Gastrocnemius medialis (tissue), 4 donors: Measurements from ENCODE around the gene IFITM5. TPM values are rescaled to one million over a fixed set of nuclear protein-coding genes. Genes with fewer than 3 reads are reported as not detected.
"Not testable (repeated sequence)": the region's sequence is repeated elsewhere in the genome, so short reads cannot be mapped to it uniquely, and the experiment has no call there.

Experiments
- ATAC-seq, 2 donors: fragments of 150-250 bp; one replicate each; pipeline ENCODE4 v1.9.1; 2016
- DNase-seq, 2 donors: peaks; one replicate each; pipeline ENCODE4 v3.0.0-alpha.2; 2019
- H3K27ac ChIP-seq, 4 donors: fragments of 200-600 bp; sonication (generic); 1 replicate in 1 of 4; 2 replicates in 3 of 4; pipeline ENCODE4 v1.5.1; 2016 to 2018; ENCODE audit warnings: mild to moderate bottlenecking in 2 of 4, moderate library complexity in 1 of 4
- H3K27me3 ChIP-seq, 3 donors: fragments of 200-600 bp; sonication (generic) in 2 of 3; 1 replicate in 1 of 3; 2 replicates in 2 of 3; pipeline versions ENCODE4 v1.5.1 to v1.6.0; 2016 to 2019; ENCODE audit warnings: mild to moderate bottlenecking in 1 of 3, moderate library complexity in 1 of 3
- H3K36me3 ChIP-seq, 2 donors: fragments of 200-600 bp; sonication (generic) in 1 of 2; one replicate each; pipeline ENCODE4 v1.5.1; 2017 to 2018
- H3K4me1 ChIP-seq, 2 donors: fragments of 200-600 bp; sonication (generic) in 1 of 2; one replicate each; pipeline ENCODE4 v1.5.1; 2016 to 2017; ENCODE audit warnings: mild to moderate bottlenecking in 2 of 2
- H3K4me3 ChIP-seq, 4 donors: fragments of 200-600 bp; sonication (generic) in 3 of 4; 1 replicate in 1 of 4; 2 replicates in 3 of 4; pipeline ENCODE4 v1.5.1; 2016 to 2019; ENCODE audit warnings: mild to moderate bottlenecking in 2 of 4
- H3K9me3 ChIP-seq, 3 donors: fragments of 200-600 bp; sonication (generic) in 2 of 3; 1 replicate in 1 of 3; 2 replicates in 2 of 3; pipeline ENCODE4 v1.5.1; 2016 to 2019
- POLR2A ChIP-seq, 2 donors: fragments of 450-650 bp; IDR thresholded peaks; one replicate each; pipeline ENCODE4 v1.6.1; 2017; ENCODE audit warnings: antibody characterized with exemption in 2 of 2, mild to moderate bottlenecking in 2 of 2, moderate library complexity in 2 of 2
- in situ Hi-C, 4 donors: fragments of 200-750 bp; cut with MboI; loops; one replicate each; pipeline versions ENCODE4 v1.15.0 to v1.8.0; 2017; ENCODE audit warnings: low sequenced_read_pairs in 4 of 4
- intact Hi-C: fragments of 100-400 bp; cut with DNase I; formaldehyde crosslinking; loops from one replicate; pipeline ENCODE4 v1.15.1; 2023; ENCODE audit warnings: low total_unique reads
- total RNA-seq, 4 donors: library from RNA; depleted of rRNA; stranded (reverse); fragments of >200 nt; gene quantifications; one replicate each; pipeline versions ENCODE4 v1.1.0 to v1.2.3, GENCODE V29; 2016
- TF ChIP-seq, protein P1 (sequence below), 5 experiments: fragments of 450-650 bp in 3 of 5; fragments of 200-600 bp in 2 of 5; sonication (generic) in 2 of 5; IDR thresholded peaks in 4 of 5; conservative IDR thresholded peaks in 1 of 5; 1 replicate in 4 of 5; 2 replicates in 1 of 5; pipeline ENCODE4 v1.5.1; 2016 to 2019; ENCODE audit warnings: antibody characterized with exemption in 5 of 5, mild to moderate bottlenecking in 3 of 5, moderate library complexity in 3 of 5

The IFITM5 gene
- total RNA-seq, 4 donors from 2014 or later = not detected

DNA sequence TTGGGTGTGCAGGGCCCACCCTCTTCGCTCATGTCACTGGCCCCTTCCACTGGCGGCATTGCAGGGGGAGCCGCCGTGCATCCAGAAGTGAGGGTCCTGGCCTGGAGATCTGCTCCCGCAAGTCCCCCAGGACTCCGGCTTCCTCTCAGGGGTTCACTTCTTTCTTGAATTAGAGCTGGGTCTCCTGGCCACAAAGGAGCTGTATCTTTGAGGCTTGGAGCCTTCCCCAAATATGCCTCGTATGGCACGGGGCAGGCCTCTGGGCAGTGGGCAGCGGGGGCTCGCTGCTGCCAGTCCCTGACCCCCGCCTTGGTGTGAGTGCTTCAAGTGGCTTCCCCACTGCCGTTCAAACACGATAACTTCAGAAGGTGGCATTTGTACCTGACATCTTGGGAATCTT is 28.7 kb upstream of the IFITM5 start:
- ATAC-seq (no peak), DNase-seq (no peak)
- Histone ChIP-seq H3K36me3 (no peaks in the 10 kb centered on the region), H3K27ac (peak overlapping the region; percentile 79 to 89 (median 84)), H3K27me3 (no peaks in the 10 kb centered on the region), H3K9me3 (no peaks in the 10 kb centered on the region), H3K4me1 (peaks cover 18 to 33% of the 10 kb centered on the region in 2 donors), H3K4me3 (no peak overlapping the region)
- TF ChIP-seq, protein P1, sequence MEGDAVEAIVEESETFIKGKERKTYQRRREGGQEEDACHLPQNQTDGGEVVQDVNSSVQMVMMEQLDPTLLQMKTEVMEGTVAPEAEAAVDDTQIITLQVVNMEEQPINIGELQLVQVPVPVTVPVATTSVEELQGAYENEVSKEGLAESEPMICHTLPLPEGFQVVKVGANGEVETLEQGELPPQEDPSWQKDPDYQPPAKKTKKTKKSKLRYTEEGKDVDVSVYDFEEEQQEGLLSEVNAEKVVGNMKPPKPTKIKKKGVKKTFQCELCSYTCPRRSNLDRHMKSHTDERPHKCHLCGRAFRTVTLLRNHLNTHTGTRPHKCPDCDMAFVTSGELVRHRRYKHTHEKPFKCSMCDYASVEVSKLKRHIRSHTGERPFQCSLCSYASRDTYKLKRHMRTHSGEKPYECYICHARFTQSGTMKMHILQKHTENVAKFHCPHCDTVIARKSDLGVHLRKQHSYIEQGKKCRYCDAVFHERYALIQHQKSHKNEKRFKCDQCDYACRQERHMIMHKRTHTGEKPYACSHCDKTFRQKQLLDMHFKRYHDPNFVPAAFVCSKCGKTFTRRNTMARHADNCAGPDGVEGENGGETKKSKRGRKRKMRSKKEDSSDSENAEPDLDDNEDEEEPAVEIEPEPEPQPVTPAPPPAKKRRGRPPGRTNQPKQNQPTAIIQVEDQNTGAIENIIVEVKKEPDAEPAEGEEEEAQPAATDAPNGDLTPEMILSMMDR (IDR thresholded peaks at IDR 0.05 in 4 of 5, conservative IDR thresholded peaks at IDR 0.05 in 1 of 5) = no peak
- no peak for TF ChIP-seq POLR2A (IDR thresholded peaks at IDR 0.05)
- in situ Hi-C loops = no loop called here
- intact Hi-C loops = no loop called here

DNA sequence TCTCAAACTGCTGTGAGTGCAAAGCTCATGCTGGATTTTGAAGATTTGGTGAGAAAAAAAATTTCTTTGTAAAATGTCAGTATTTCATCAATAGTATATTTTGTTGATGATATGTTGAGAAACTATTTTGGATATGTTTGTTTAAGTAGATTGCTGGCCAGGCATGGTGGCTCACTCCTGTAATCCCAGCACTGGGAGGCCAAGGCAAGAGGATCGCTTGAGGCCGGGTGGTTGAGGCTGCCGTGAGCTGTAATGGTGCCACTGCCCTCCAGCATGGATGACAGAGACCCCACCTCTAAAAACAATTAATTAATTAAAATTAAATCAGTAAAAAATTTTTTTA is 28.2 kb upstream of the IFITM5 start:
- H3K27me3 ChIP-seq = no peaks in the 10 kb centered on the region
- in situ Hi-C loops = no loop called here
- H3K27ac ChIP-seq = peak overlapping the region; percentile 79 to 89 (median 84)
- H3K36me3 ChIP-seq = no peaks in the 10 kb centered on the region
- ATAC-seq (no peak), DNase-seq (no peak)
- intact Hi-C loops = no loop called here
- H3K4me1 ChIP-seq = peaks cover 18 to 33% of the 10 kb centered on the region in 2 donors
- no peaks in the 10 kb centered on the region for H3K9me3 ChIP-seq
- TF ChIP-seq, protein P1 (IDR thresholded peaks at IDR 0.05 in 4 of 5, conservative IDR thresholded peaks at IDR 0.05 in 1 of 5) = no peak
- peak overlapping the region in 2 of 4 donors; percentile 6 to 23 for H3K4me3 ChIP-seq

DNA sequence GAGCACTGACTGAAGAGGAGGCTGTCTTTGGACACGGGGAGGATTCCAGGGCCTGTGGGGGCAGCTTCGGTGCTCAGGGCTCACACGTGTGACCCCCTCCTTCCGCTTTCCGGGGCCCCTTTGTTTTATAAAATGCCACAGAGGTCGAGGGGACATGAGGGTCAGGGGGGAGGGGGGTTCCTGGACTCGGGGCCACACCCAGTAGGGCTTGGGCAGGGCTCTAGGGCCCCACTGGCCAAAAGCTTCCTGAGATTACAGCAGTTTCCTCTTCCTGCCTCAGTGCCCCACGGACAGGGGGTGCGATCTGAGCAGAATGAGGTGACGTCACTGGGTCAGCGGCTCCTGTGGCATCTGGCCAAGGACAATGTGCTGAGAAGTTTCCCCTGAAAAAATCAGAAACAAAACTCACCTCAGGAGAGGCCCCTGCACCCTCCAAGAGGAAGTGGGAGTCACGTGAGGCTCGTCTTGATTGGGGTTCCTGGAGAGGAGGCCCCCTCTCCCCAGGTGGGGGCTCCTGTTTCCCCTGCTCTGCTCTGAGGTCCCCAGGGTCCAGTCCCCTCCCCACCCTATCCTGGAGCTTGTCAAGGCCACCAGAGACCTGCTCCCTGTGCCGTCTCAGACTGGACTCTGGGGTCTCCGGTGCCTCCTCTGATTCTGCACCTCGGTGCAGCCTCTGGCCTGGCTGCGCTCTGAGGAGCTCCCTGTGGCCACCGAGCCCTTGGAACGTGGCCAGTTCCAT is 27.7 kb upstream of the IFITM5 start:
- Histone ChIP-seq H3K36me3 (no peaks in the 10 kb centered on the region), H3K27me3 (no peaks in the 10 kb centered on the region), H3K4me3 (peak overlapping the region in 3 of 4 donors; percentile 6 to 23 (median 15)), H3K4me1 (peaks cover 18 to 33% of the 10 kb centered on the region in 2 donors), H3K27ac (peak overlapping the region; percentile 79 to 89 (median 84)), H3K9me3 (no peaks in the 10 kb centered on the region)
- peak in 1 of 2 donors; percentile 35 for TF ChIP-seq POLR2A (IDR thresholded peaks at IDR 0.05)
- TF ChIP-seq, protein P1 (IDR thresholded peaks at IDR 0.05 in 4 of 5, conservative IDR thresholded peaks at IDR 0.05 in 1 of 5) = no peak
- DNase-seq (peak; percentile 60 to 69), ATAC-seq (peak; percentile 71 to 82)
- in situ Hi-C loops (no loop called here), intact Hi-C loops (no loop called here)

DNA sequence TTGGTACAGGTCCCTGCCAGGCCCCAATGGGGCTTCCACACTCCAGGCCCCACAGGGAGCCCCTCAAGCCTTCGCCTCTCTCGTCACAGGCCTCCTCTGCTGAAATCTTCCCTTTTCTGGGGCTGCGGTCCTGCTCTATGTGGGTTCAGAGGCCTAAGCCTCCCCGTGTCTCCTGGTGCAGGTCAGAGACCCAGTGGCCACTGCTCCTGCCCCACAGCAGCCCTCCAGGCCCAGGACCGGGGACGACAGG is 27.2 kb upstream of the IFITM5 start:
- intact Hi-C loops = no loop called here
- Histone ChIP-seq H3K4me3 (peak overlapping the region in 1 of 4 donors; percentile 6), H3K4me1 (peaks cover 18 to 33% of the 10 kb centered on the region in 2 donors), H3K27ac (peak overlapping the region; percentile 79 to 89 (median 84)), H3K9me3 (no peaks in the 10 kb centered on the region), H3K27me3 (no peaks in the 10 kb centered on the region), H3K36me3 (no peaks in the 10 kb centered on the region)
- no peak for TF ChIP-seq POLR2A (IDR thresholded peaks at IDR 0.05)
- DNase-seq (no peak), ATAC-seq (peak in 1 of 2 donors; percentile 21)
- in situ Hi-C loops = no loop called here

DNA sequence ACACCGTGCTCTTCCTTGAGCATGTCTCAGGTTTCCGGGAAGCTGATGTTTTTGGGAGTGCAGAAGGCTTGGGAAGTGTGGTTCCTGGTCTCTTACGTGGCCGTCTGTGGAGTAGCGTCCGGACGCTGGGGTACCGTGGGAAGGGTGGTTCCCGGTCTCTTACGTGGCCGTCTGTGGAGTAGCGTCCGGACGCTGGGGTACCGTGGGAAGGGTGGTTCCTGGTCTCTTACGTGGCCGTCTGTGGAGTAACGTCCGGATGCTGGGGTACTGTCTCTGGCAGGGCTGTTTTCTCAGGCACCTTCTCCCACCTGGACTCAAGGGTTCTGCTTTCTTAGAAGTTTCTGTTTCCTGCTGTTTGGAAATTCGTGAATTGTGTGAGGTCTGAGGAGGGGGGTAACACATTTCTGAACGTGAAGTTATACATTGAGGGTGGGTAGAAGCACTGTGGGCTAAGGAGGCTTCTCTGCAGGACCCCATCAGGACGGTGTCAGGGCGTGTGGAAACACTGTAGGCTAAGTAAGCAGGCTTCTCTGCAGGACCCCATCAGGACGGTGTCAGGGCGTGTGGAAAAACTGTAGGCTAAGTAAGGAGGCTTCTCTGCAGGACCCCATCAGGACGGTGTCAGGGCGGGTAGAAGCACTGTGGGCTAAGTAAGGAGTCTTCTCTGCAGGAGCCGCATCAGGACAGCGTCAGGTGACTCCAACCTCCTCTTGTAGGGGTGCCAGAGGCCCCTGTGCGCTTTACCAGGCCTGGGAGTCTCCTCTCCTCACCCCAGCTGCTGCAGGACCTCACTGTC is 26.7 kb upstream of the IFITM5 start:
- TF ChIP-seq, protein P1 (IDR thresholded peaks at IDR 0.05 in 4 of 5, conservative IDR thresholded peaks at IDR 0.05 in 1 of 5) = no peak
- TF ChIP-seq POLR2A (IDR thresholded peaks at IDR 0.05) = no peak
- intact Hi-C loops = no loop called here
- Histone ChIP-seq H3K4me1 (peaks cover 18 to 33% of the 10 kb centered on the region in 2 donors), H3K27me3 (no peaks in the 10 kb centered on the region), H3K36me3 (no peaks in the 10 kb centered on the region), H3K27ac (peak overlapping the region; percentile 79 to 89 (median 84)), H3K4me3 (no peak overlapping the region), H3K9me3 (no peaks in the 10 kb centered on the region)
- no peak for ATAC-seq
- DNase-seq = no peak
- in situ Hi-C loops = no loop called here

DNA sequence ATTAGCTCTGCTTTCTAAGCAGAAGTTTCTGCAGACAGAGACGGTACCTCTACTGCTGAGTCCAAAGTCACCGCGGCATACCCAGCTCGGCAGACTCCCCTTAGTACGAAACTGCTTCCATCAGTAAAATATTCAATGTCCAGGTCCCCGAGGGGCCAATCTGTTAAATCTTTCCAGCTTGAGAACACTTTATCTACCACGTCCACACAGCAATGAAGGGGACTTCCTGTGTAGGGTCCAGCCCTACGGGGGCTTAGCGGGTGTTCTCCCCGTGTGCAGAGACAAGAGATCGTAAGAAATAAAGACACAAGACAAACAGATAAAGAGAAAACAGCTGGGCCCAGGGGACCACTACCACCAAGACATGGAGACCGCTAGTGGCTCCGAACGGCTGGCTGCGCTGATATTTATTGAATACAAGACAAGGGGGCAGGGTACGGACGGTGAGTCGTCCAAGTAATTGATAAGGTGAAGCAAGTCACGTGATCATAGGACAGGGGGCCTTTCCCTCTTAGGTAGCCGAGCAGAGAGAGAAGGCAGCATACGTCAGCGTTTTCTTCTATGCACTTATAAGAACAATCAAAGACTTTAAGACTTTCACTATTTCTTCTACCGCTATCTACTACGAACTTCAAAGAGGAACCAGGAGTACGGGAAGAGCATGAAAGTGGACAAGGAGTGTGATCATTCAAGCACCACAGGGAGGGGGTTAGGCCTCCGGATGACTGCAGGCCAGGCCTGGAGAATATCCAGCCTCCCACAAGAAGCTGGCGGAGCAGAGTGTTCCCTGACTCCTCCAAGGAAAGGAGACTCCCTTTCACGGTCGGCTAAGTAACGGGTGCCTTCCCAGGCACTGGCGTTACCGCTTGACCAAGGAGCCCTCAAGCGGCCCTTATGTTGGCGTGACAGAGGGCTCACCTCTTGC is 25.5 kb upstream of the IFITM5 start:
- intact Hi-C loops, H3K36me3 ChIP-seq, in situ Hi-C loops, H3K27me3 ChIP-seq, H3K9me3 ChIP-seq, ATAC-seq: not testable (repeated sequence)
- Histone ChIP-seq H3K4me1 (peaks cover 18 to 33% of the 10 kb centered on the region in 2 donors), H3K4me3 (peak overlapping the region in 3 of 4 donors; percentile 1 to 22 (median 10)), H3K27ac (peak overlapping the region; percentile 79 to 89 (median 84))
- peak in 1 of 2 donors; percentile 74 for DNase-seq
